Testis (tissue), 3 donors: ENCODE results near the gene CORIN. TPM values are rescaled to one million over a fixed set of nuclear protein-coding genes. Genes with fewer than 3 reads are reported as not detected.

Experiments
- DNase-seq: peaks from one replicate; pipeline ENCODE4 v3.0.0-alpha.2; 2019
- H3K27ac ChIP-seq, 2 donors: fragments of 200-600 bp; sonication (generic); one replicate each; pipeline ENCODE4 v1.5.1; 2019
- H3K27me3 ChIP-seq: fragments of 200-600 bp; sonication (generic); one replicate; pipeline ENCODE4 v1.5.1; 2019
- H3K36me3 ChIP-seq: fragments of 200-600 bp; sonication (generic); one replicate; pipeline ENCODE4 v1.5.1; 2017; ENCODE audit warnings: low read depth; ENCODE audit errors: missing control alignments
- H3K4me1 ChIP-seq: fragments of 200-600 bp; sonication (generic); one replicate; pipeline ENCODE4 v1.5.1; 2019
- H3K4me3 ChIP-seq, 2 donors: fragments of 200-600 bp; sonication (generic); one replicate each; pipeline ENCODE4 v1.5.1; 2017 to 2019
- H3K9me3 ChIP-seq: fragments of 200-600 bp; sonication (generic); one replicate; pipeline ENCODE4 v1.5.1; 2017
- POLR2A ChIP-seq: fragments of 450-650 bp; IDR thresholded peaks from one replicate; pipeline ENCODE4 v1.6.1; 2017; ENCODE audit warnings: antibody characterized with exemption, mild to moderate bottlenecking, moderate library complexity
- WGBS, 2 donors: methylation state at CpG; one replicate each; pipeline ENCODE4 v1.1.5; 2018; 5-methylcytosine and 5-hydroxymethylcytosine counted together
- intact Hi-C: fragments of 100-400 bp; cut with DNase I; formaldehyde crosslinking; loops from one replicate; pipeline ENCODE4 v1.15.1; 2023; ENCODE audit warnings: low total_unique reads
- polyA plus RNA-seq: library from polyadenylated mRNA; stranded (reverse); fragments of 350-450 nt; fragmentation: Illumina TruSeq; extraction: RNeasy Lipid Tissue Mini Kit (QIAGEN cat#74804); gene quantifications from one replicate; pipeline ENCODE4 v1.2.3, GENCODE V29; 2014; ENCODE audit warnings: low read depth, low replicate concordance; ENCODE audit not compliant: insufficient read depth
- total RNA-seq, 2 donors: library from RNA; depleted of rRNA; stranded (reverse); fragments of >200 nt; gene quantifications; one replicate each; pipeline ENCODE4 v1.2.3, GENCODE V29; 2016
- TF ChIP-seq, protein P1 (sequence below), 3 experiments: fragments of 450-650 bp in 2 of 3; fragments of 200-600 bp in 1 of 3; sonication (generic) in 1 of 3; IDR thresholded peaks; one replicate each; pipeline ENCODE4 v1.5.1; 2016 to 2019; ENCODE audit warnings: antibody characterized with exemption in 3 of 3, mild to moderate bottlenecking in 2 of 3, moderate library complexity in 1 of 3

Gene CORIN
- total and polyA plus RNA-seq, 3 donors from 2014 or later = 4.6 to 6.1 (median 4.7) TPM

DNA sequence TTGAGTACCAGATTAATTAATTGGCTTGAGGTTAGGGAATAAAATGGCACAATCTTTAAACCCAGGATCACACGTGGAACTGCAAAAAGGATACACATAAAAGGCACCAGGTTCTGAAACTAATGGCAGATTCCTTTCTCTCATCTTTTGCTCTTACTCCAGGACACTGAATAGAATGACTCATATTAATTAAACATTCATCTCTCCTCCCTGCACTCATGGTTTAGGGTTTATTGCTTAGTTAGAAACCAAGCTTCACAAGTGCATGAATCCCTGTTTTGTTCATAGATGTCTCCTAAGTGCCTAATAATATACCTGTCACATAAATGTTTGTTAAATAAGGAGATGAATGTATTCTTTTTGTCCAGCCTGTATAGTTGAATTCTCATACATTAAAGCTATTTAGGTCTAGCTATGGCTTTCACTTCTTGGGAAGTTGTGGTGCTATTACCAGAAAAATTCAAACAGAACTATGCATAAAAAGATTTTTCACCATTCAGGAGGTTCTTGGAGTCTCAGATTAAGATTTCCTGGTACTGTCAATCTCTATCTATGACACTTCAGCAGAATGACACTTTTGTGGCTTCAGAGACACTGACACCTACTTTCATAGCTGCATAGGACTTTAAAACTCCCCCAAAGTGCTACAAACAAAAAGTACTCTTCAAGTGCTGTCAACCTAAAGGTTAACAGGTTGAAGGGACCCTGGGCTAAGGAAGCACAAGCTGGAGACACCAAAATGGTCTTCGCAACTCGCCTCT, 7.4 kb downstream of the CORIN start:
- no peaks in the 10 kb centered on the region for H3K4me1 ChIP-seq
- H3K27ac ChIP-seq = no peak overlapping the region
- 87 to 88% methylated on average over 3 of the region's 3 CpGs for WGBS, 2 donors
- no peak overlapping the region for H3K4me3 ChIP-seq
- H3K36me3 ChIP-seq = no peaks in the 10 kb centered on the region
- intact Hi-C loops = no loop called here
- no peak for DNase-seq
- TF ChIP-seq, protein P1, sequence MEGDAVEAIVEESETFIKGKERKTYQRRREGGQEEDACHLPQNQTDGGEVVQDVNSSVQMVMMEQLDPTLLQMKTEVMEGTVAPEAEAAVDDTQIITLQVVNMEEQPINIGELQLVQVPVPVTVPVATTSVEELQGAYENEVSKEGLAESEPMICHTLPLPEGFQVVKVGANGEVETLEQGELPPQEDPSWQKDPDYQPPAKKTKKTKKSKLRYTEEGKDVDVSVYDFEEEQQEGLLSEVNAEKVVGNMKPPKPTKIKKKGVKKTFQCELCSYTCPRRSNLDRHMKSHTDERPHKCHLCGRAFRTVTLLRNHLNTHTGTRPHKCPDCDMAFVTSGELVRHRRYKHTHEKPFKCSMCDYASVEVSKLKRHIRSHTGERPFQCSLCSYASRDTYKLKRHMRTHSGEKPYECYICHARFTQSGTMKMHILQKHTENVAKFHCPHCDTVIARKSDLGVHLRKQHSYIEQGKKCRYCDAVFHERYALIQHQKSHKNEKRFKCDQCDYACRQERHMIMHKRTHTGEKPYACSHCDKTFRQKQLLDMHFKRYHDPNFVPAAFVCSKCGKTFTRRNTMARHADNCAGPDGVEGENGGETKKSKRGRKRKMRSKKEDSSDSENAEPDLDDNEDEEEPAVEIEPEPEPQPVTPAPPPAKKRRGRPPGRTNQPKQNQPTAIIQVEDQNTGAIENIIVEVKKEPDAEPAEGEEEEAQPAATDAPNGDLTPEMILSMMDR (IDR thresholded peaks at IDR 0.05) = no peak
- TF ChIP-seq POLR2A = no peak
- no peaks in the 10 kb centered on the region for H3K27me3 ChIP-seq
- no peaks in the 10 kb centered on the region for H3K9me3 ChIP-seq

DNA sequence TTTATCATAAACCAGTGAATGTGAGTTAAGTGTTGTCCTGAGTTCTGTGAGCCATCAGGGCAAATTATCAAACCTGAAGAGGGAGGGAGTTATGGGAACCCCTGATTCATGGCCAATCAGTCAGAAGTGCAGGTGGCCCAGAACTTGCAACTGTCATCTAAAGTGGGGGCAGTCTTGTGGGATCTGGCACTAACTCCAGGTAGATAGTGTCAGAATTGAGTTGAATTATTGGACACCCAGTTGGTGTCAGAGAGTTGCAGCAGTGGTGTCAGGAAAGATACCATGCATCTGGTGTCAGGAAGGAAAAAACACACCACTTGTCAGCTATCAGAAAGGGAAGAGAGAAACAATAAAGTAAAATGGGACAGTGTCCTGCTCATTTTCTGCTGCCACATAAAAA, 8.4 kb downstream of the CORIN start:
- Histone ChIP-seq H3K4me1 (no peaks in the 10 kb centered on the region), H3K27ac (no peak overlapping the region), H3K36me3 (no peaks in the 10 kb centered on the region), H3K27me3 (no peaks in the 10 kb centered on the region), H3K9me3 (no peaks in the 10 kb centered on the region), H3K4me3 (no peak overlapping the region)
- intact Hi-C loops = no loop called here
- TF ChIP-seq, protein P1 (IDR thresholded peaks at IDR 0.05) = no peak
- no peak for TF ChIP-seq POLR2A
- DNase-seq = no peak

DNA sequence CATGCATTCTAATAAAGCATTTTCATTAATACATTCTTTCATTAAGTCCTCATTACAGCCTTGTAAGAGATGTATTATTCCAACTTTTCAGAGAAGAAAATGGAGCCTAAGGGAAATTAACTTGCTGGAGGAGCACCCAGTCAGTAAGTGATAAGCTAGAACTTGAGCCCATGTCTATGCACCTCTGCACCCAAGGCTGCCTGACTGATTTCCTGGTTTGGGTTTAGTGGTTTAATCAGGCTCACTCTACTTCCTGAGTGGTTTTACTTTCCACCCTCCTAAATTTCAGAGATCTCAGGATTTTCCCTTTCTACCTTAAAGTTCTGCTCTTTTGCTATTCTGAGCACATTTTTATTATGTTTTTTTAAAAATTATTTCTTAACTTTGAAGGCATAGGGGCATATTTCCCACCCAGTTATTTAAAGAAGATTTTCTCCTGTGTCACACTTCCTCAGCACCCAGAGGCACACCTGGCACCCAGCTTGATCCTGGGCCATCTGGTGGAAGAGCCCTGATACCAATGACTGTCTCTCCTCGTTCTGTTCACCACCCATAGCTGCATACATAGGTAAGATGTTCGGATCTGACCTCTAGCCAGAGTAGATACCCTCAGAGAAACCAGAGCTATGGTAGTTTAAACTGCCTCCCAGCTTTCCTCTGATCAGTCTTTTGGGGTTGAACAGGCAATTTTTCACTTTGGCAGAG, 10.4 kb downstream of the CORIN start:
- no peaks in the 10 kb centered on the region for H3K36me3 ChIP-seq
- intact Hi-C loops = no loop called here
- TF ChIP-seq POLR2A = no peak
- TF ChIP-seq, protein P1 (IDR thresholded peaks at IDR 0.05) = no peak

GRCh38 chr4:47824840-47825239, 13.0 kb downstream of the CORIN start:
- Histone ChIP-seq H3K27me3 (no peaks in the 10 kb centered on the region), H3K36me3 (no peaks in the 10 kb centered on the region), H3K4me1 (no peaks in the 10 kb centered on the region), H3K27ac (no peak overlapping the region), H3K9me3 (no peaks in the 10 kb centered on the region), H3K4me3 (no peak overlapping the region)
- TF ChIP-seq POLR2A = no peak
- TF ChIP-seq, protein P1 (IDR thresholded peaks at IDR 0.05) = no peak
- DNase-seq = no peak
- intact Hi-C loops = no loop called here
- whole genome bisulfite sequencing, 2 donors = 59 to 75% methylated on average over 3 to 7 of the region's 7 CpGs

More for the DNA sequence above, 10.4 kb downstream of the CORIN start:
- Histone ChIP-seq H3K9me3 (no peaks in the 10 kb centered on the region), H3K4me1 (no peaks in the 10 kb centered on the region), H3K4me3 (no peak overlapping the region), H3K27me3 (no peaks in the 10 kb centered on the region), H3K27ac (no peak overlapping the region)
- DNase-seq = no peak
- WGBS, 2 donors = 85 to 89% methylated on average over 2 of the region's 2 CpGs
